NCI-H1436 treated with DMSO at 0.1 percent for 48 hours (cell line): Measurements from ENCODE around the gene RBMS1.
"Not testable (repeated sequence)": the region's sequence is repeated elsewhere in the genome, so short reads cannot be mapped to it uniquely, and the experiment has no call there.

Experiments used
- DNase-seq: peaks from one replicate; lab custom pipeline; 2025; lab: John Stamatoyannopoulos, UW

RBMS1 gene

GRCh38 chr2:160433466-160434140, 60.0 kb downstream of the RBMS1 start:
- no peak for DNase-seq

- DNase-seq = no peak
These were observed 61.0 kb downstream of the RBMS1 start for GRCh38 chr2:160432633-160433032.

- no peak for DNase-seq
These were observed 62.2 kb downstream of the RBMS1 start for GRCh38 chr2:160431441-160431840.

- no peak for DNase-seq
These were observed 63.6 kb downstream of the RBMS1 start for GRCh38 chr2:160430001-160430344.

- DNase-seq = no peak
These were observed 64.2 kb downstream of the RBMS1 start for GRCh38 chr2:160429248-160430000.

GRCh38 chr2:160428405-160428763, 65.2 kb downstream of the RBMS1 start:
- no peak for DNase-seq

- DNase-seq = no peak
These were observed 65.8 kb downstream of the RBMS1 start for GRCh38 chr2:160427629-160428404.

- DNase-seq = no peak
These were observed 67.0 kb downstream of the RBMS1 start for GRCh38 chr2:160426604-160427003.

- DNase-seq = no peak
These were observed 68.0 kb downstream of the RBMS1 start for GRCh38 chr2:160425434-160426151.

- DNase-seq = no peak
These were observed 70.5 kb downstream of the RBMS1 start for GRCh38 chr2:160423126-160423525.

- not testable (repeated sequence) for DNase-seq
These were observed 71.7 kb downstream of the RBMS1 start for GRCh38 chr2:160421646-160422501.

- no peak for DNase-seq
These were observed 72.9 kb downstream of the RBMS1 start for GRCh38 chr2:160420711-160421110.

GRCh38 chr2:160419776-160420505, 73.7 kb downstream of the RBMS1 start:
- no peak for DNase-seq

GRCh38 chr2:160418853-160419252, 74.8 kb downstream of the RBMS1 start:
- DNase-seq = no peak

GRCh38 chr2:160418398-160418765, 75.2 kb downstream of the RBMS1 start:
- no peak for DNase-seq

- DNase-seq = no peak
These were observed 75.7 kb downstream of the RBMS1 start for GRCh38 chr2:160417745-160418397.

GRCh38 chr2:160415991-160416390, 77.6 kb downstream of the RBMS1 start:
- no peak for DNase-seq

GRCh38 chr2:160411955-160412354, 81.7 kb downstream of the RBMS1 start:
- no peak for DNase-seq

GRCh38 chr2:160411167-160411566, 82.4 kb downstream of the RBMS1 start:
- DNase-seq = no peak

- no peak for DNase-seq
These were observed 84.1 kb downstream of the RBMS1 start for GRCh38 chr2:160409480-160409879.
